HG03442 (cell line): ENCODE data around the gene ASB18.

Experiments used
- ATAC-seq: cut with Tn5 transposase; IDR thresholded peaks from one replicate; pipeline ENCODE4 v1.9.1; 2021; ENCODE audit warnings: mild to moderate bottlenecking, moderate library complexity; ENCODE audit not compliant: unreplicated experiment

Gene ASB18

DNA sequence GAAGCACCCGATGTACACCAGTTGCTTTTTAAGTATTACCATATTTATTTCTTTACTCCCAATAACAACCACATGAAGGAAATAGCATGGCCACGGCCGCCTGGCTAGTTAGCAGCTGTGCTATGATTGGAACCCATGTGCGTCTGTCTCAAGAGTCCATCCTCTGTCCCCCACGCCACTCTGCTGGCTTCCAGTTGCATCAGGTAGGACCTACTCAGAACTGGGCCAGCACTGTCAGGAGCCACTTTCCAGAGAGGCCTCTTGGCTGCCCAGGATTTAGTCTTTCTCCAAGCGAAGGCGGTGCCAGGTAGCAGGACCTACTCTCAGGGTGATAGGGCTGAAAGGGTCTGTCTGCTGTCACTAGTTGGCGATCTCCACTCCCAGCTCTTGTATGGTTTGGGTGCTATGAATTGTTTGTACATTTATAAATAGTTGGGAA is 22.1 kb downstream of the ASB18 start:
- ATAC-seq: no peak

DNA sequence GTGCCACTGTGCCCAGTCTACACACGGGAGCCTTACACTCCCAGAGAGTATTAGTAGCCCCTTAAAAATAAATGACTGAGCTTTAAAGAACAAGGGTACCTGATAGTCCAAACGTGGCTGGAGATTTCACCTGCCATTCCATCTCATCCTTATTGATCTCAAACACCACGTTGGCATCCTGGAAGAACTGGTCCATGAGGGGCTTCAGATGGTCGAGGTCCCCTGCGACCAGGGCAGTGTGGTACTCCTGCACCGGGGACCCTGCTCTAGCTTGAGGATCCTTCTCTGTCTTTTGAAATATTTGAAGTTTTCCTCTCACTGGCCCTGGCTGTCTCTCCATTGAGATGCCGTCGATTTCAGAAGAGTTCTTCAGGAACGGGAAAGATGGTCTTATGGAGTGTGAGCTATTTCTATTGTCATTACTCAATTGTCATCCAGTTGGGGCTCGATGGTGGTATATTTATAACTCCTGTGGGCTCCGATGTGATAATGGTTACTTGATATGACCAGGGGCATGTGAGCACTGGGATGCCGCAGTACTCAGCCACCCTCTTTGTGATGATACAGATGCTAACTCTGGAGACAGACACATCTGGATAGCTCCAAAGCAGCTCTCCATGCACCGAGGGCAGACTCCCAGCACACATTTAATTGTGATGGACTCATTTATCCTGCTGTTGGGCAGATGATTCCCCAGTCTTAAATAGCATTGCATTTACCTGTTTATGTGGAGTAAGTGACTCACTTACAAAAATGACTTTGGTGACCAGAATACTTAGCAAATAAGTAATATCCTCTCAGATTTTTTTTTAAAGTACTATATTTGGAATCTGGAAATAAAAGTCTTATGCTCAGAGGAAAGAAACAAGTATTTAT is 22.8 kb downstream of the ASB18 start:
- ATAC-seq: no peak

DNA sequence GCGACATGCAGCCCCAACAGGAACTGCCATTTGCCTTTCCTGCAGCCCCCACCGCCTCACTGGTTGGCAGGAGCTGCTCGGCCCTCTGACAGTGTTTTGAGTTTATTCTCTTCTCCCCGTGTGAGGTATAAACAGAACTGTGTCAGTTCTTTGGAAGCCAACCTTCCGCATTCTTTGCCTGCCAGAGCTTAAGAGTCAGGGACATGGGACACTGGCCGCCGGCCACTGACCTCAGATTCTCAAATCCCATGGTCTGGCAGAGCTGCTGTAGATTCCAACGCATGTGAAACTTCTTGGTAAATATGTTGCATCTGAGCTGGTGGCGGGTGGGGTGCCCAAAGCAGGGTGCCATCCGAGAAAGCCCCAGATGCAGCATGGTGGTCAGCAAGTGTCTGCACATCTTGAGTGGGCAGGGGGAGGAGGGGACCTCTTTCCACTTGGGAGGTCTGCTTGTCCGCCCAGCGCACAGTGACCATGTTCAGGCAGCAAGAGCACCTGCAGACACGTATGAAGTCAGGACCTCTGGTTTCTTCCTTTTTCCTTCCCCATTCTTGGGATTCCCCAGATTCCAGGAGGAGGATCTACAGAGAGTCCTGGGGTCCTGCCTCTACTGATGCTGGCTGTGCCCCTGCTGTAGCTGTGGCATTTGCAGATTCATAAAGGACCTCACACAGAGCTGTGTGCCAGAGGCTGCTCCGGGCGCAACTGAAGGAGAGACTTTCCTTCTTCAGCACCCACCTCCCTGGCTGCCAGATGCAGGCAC is 23.8 kb downstream of the ASB18 start:
- no peak for ATAC-seq

DNA sequence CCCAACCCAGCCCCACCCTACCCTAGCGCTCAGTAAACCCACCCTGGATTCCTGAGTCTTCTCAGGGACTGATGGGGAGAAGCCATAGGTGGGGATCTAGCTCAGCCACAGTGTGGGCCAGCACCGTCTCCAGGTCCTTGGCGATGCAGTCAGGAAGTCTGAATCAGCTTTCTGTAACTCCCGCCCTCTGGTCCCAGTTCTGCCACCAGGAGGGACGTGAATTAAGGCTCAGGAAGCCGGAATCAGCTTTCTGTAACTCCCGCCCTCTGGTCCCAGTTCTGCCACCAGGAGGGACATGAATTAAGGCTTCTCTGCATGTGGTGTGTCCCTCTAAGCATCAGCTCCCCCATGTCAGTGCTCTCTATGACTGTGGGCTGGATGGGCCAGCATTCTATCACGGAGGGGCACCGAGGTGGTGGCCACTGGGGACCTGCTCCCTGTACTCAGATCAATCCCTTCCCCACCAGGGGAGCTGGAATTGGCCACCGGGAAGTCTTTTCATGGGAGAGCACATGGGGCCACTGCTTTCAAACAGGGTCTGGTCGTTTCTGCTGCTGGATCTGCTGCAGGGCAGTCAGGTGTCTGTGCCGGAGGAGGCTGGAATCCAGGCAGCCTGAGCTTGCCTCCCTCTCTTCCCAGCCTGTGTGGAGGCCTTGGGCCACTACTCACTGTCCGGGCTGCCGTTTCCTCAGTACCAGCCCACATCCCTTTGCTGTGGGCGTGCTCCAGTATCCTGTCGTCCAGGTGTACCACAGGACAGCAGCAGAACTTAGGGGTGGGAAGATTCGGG is 24.7 kb downstream of the ASB18 start:
- no peak for ATAC-seq

DNA sequence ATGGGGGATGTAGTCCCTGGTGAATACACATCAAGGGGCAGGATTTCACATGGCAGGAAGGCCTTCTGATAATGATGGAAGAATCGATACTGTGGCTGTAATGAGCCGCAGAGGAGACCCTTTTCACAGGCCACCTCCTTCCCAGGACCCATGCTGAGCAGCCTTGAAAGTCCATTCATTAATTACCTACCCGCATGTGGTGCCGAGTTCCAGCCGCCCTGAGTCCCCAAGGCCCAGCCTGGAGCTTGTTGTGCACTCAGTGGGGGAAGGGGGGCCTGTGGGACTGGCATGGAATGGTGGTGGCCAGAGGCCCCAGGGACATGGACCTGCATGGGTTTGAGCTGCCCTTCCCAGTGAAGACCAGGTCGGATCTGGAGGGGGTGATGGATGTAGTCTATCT is 25.5 kb downstream of the ASB18 start:
- ATAC-seq: no peak

DNA sequence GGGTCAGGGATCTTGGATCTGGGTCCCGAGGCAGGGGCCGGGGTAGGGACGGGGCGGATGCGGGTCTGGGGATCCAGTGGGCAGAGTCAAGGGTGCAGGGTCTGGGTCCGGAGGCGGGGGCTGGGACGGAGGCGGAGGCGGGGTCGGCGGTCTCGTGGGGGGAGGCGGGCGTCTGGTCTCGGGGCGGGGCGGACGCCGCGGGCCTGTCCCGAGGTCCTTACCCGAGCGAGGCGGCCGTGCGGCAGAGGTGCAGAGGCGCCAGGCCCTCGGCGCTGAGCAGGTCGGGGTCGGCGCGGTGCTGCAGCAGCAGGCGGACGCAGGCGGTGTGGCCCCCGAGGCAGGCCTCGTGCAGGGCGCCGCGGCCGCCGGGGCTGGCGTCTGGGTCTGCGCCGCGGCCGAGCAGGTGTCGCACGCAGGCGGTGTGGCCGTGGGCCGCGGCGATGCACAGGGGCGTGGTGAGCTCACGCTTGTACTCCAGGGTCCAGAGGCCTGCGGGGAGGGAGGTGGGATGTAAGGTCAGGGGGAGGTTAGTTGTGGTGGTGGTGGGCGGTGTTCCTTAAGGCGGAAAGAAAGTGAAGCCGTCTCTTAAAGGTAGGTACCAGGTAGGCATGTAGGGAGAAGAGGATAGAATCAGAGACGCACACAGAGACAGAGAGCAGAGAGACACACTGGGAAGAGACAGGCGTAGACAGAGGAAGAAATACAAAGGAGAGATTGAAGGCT is 26.6 kb downstream of the ASB18 start:
- no peak for ATAC-seq

DNA sequence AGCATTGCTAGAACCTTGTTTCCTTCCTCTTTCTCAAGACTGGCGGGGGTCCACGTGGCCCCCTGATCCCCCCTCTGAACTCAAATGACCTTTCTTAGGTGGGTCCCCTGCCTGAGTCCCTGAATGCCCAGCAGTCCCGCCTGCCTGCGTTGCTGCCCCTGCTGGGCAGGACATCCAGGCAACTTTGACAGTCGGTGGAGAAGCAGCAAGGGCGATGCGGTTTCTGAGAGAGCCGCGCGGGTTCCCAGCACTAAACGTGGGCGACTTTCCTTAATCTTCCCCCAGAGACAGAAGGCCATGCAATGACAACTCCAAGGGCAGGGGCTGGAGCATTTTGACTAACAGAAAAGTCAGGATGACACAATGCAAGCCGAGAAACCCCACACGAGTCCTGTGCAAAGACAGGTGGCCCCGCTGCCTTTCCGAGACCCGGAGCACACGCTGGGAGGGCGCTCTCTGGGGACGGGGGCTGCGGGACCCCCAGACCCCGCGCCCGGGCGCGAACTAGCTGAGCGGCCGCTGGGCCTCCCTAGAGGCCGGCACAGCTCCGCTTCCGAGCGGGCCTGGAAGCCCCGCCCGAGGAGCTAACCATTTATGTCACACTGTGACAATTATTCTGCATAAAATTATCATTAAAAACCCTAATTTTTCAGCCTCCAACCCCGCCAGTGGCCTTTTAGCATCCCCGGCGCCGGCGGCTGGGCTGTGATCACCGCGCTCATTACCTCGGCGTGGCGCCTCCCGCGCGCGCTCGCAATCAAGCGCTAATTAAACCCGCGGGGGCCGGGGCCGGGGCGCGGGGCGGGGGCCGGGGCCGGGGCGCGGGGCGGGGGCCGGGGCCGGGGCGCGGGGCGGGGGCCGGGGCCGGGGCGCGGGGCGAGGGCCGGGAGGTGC is 27.4 kb downstream of the ASB18 start:
- no peak for ATAC-seq

DNA sequence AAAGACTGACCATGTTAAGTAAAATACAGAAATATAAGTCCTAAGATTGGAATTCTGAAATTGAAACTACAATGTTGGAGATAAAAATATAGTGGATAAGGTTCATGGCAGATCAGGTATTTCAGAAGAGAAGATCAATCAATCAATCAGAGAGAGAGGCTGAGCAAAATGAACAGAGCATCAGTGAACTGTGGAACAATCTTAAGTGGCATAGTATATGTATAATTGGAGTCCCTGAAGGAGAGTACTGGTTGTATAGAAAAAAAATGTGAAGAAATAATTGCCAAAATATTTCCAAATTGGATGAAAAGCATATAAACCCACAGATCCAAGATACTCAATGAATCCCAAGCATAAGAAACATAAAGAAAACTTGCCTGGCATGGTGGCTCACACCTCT is 35.0 kb downstream of the ASB18 start:
- no peak for ATAC-seq

DNA sequence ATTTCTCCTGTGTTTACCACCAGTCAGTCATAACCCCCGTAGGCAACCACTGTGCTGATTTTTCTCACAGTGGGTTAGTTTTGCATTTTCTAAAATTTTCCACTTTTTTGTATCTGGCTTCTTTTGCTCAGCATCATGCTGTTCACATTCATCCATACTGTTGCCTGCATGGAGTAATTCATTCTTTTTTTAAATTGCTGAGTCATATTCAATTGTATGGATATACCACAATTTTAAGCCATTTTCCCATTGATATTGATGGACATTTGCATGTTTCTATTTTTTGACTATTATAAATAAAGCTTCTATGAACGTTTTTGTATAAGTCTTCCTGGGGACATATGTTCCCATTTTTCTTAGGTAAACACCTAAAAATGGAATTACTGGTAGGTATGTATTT is 40.5 kb downstream of the ASB18 start:
- ATAC-seq: no peak

DNA sequence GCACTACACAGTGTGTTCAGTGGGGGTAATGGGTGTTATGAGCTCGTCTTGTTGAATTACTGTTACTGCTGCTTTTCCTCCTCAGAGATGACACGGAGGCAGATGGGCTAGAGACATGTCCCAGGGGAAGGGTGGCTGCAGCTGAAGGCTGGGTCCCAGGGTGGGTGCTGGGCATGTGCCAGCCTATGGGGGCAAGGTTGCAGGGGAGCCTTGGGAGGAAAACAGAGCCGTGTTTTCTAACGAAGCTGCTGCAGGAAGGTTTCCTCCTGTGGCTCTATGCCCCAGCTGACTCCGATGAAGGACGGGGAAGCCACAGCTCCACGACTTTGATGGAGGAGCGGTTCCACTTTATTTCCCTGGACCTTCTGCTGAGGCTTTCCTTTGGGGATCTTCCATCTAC is 42.4 kb downstream of the ASB18 start:
- ATAC-seq: no peak

DNA sequence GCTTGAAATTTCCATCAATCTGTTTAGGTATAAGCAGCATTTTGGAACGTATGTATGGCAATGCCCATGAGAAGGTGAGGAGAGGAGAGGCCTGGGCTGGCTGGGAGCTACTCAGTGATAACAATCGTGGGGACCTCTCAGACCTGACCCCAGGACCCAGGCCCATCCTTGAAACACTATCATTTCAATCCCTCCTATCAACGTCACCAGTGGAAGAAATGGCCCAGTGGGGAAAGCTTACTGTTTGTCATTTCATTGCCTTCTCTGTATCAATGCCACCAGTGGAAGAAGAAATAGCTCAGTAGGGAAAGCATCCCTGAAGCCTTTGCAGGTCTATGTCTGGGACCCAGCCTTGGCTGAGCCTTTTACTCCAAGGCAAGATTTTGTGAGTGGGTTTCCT is 44.8 kb downstream of the ASB18 start:
- ATAC-seq: no peak

DNA sequence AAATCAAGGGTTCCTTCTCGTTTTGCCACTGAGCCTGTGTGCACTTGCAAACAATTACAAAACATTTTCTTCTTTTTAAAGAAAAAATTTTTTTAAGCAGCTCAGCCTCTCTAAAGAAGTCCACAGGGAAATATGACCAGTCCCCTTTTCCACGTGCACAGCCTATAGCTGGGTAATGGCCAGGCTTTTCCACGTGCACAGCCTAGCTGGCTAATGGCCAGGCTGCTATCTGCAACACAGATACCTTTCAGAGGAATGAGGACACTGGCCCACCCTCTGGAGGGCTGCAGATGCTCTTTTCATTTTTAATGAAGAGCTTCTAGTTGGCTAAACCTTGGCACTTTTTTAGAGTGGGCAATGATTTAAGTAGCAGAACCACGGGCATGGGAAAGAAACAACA is 46.3 kb downstream of the ASB18 start:
- ATAC-seq: no peak

DNA sequence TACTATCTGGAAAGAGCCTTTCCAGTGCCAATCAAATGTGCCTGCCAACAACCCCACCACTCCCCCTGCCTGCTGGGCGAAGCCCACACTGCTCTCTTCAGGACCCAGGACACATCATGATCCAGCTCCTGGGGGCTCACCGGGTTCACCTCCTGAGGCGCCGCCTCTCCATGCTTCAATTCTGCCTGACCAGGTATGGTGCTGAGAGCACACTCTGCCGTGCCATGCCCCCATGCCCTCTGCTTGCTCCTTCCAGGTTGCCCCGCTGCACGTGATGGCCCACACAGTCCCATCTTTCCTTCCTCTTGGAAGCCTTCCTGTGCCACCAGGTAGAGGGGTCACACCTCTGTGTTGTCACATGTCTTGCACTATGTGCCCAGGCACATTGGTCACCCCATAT is 47.5 kb downstream of the ASB18 start:
- ATAC-seq: no peak

DNA sequence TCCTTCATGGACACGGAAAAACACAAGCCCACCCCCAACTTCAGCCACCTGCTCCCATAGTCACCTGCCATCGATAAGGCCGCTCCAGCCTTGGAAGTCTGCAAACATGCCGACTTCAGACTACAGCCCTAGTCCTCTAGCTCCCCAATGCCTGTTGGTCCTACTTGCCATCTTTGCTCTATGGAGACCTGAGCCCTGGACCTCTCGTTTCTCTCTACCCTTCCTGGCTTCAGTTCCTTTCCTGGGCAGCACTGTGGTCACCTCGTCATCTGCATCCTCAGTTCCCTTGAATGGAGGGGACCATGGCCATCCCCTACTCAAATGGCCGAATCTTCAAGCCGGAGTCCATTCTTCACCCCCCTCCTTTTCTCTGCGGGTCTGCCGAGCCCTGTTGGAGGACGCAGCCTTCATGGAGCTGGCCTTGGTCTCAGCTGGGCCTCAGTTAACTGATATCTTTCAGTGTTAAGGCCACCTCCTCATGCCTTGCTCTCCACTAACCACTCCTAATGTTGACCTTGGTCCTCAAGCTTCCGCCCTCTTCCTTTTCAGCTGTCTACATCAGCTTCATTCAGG is 48.4 kb downstream of the ASB18 start:
- no peak for ATAC-seq

DNA sequence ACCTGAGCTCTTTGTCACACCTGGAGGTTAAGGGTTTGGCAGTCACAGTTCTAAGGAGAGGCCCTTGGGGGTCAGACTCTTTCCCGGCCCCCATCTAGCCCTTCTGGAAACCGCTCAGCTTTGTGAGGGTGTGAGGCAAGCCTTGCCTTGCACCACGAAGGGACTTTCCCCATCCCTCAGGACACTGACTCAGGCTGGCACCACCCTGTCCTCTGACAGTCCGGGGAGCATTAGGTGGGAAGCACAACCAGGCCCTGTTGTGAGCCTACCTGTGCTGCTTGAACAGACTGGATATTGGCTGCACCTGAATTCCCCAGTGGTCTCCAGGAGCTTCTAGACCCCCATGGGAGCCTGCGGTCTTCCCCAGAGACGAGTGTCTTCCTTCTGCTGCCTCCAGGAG is 49.0 kb downstream of the ASB18 start:
- ATAC-seq: no peak

DNA sequence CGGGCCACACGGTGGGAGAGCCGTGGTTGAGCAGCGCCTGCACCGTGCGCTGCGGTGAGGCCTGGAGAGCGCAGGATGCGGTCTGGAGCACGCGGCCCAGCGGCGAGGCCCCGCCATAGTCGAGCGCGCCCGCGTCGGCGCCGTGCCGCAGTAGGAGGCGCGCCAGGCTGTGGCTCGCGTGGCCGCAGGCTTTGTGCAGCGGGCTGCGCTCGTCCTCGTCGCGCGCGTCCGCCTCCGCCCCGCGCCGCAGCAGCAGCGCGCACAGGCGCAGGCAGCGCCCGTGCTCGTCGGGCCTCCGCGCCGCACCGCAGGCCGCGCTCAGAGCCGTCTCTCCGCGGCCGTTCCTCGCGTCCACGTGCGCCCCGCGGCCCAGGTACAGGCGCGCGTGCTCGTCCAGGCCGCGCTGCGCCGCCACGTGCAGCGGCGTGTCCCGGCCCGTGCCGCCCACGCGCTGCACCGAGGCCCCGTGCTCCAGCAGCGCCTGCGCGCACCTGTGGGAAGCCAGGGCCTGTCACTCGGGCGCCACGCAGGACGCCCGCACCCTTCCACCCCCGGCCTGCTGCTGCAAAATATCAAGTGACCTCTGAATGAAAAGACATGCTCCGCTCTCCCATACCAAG is 49.7 kb downstream of the ASB18 start:
- ATAC-seq: no peak

DNA sequence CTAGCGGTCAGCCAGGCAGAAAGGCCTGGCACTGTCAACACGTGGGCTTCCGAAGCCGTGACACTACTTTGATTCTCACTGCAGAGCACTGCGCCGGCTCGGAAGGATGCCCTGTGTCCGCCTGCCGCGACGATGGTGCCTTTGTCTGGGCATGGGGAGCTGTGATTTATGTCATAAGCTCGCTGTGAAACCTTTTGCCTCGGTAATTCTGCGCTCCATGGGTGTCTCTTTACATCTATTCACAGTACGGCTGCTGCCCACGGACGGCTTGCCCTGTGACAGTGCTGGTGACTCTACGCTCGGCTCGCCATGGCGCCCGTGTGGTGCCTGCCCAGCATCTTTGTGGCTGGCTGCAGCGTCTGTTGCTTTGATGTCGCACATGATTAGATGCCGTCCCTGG is 52.9 kb downstream of the ASB18 start:
- ATAC-seq: no peak

DNA sequence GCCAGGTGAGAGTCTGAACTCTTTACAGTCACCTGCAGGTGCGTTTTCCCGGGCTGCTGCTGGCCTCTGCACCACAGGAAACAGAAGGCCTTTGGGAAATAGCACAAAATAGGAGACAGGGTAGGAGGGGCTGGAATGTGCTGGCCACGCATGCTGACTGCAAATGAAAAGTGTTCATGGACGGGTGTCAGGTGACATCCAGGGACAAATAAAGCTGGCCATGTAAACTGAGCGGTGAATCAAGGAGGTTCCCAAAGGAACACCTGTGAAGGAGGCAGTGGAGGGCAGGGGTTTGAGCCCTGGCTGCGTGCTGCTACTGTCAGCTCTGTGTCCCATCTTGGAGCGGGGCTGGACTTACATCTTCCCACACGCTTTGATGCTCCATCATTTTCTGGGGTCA is 53.7 kb downstream of the ASB18 start:
- ATAC-seq: no peak

DNA sequence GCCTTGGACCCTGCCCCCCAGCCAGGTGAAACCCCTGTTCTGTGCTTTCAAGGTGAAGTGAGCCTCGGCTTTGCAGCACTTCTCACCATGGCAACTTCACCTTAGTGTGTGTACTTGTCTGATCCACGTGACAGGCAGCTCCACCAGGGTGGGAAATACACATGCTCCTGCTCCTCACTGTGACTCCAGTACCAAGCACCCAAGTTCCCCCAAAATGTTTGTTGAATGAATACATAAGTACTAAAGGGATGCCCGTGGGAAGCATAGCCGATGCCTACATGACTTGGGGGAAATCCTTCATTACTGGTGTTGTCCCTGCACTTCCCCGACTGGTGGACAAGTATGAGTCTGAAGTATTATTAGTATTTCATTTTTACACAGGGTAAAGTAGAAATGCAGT is 54.2 kb downstream of the ASB18 start:
- ATAC-seq: no peak
